ENCODE data around the gene ANXA5.

- peak; percentile 71 for TF ChIP-seq RAD21 (IDR thresholded peaks at IDR 0.05; ENCODE audit: low read depth)
- no peak for TF ChIP-seq EP300 (IDR thresholded peaks at IDR 0.05; ENCODE audit: borderline replicate concordance)
- TF ChIP-seq EGR1 (IDR thresholded peaks at IDR 0.05): no peak
- TF ChIP-seq, protein P1, sequence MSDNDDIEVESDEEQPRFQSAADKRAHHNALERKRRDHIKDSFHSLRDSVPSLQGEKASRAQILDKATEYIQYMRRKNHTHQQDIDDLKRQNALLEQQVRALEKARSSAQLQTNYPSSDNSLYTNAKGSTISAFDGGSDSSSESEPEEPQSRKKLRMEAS (IDR thresholded peaks at IDR 0.05): no peak
- TF ChIP-seq ZBTB7A (IDR thresholded peaks at IDR 0.05; ENCODE audit: low read depth): no peak
- TF ChIP-seq FOXM1 (IDR thresholded peaks at IDR 0.05; ENCODE audit: borderline replicate concordance, low read depth): no peak
- TF ChIP-seq TCF12 (IDR thresholded peaks at IDR 0.05; ENCODE audit: low read depth): no peak
- TF ChIP-seq CREB1 (IDR thresholded peaks at IDR 0.05; ENCODE audit: low read depth): no peak
- TF ChIP-seq, protein P2, sequence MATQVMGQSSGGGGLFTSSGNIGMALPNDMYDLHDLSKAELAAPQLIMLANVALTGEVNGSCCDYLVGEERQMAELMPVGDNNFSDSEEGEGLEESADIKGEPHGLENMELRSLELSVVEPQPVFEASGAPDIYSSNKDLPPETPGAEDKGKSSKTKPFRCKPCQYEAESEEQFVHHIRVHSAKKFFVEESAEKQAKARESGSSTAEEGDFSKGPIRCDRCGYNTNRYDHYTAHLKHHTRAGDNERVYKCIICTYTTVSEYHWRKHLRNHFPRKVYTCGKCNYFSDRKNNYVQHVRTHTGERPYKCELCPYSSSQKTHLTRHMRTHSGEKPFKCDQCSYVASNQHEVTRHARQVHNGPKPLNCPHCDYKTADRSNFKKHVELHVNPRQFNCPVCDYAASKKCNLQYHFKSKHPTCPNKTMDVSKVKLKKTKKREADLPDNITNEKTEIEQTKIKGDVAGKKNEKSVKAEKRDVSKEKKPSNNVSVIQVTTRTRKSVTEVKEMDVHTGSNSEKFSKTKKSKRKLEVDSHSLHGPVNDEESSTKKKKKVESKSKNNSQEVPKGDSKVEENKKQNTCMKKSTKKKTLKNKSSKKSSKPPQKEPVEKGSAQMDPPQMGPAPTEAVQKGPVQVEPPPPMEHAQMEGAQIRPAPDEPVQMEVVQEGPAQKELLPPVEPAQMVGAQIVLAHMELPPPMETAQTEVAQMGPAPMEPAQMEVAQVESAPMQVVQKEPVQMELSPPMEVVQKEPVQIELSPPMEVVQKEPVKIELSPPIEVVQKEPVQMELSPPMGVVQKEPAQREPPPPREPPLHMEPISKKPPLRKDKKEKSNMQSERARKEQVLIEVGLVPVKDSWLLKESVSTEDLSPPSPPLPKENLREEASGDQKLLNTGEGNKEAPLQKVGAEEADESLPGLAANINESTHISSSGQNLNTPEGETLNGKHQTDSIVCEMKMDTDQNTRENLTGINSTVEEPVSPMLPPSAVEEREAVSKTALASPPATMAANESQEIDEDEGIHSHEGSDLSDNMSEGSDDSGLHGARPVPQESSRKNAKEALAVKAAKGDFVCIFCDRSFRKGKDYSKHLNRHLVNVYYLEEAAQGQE (IDR thresholded peaks at IDR 0.05; ENCODE audit: low read depth): no peak
- no peak for TF ChIP-seq USF1 (IDR thresholded peaks at IDR 0.05)
Observed at GRCh38 chr4:121656269-121656641, 40.5 kb downstream of the ANXA5 start.

Data from Ishikawa (cell line).